Measurements from ENCODE around the gene TMEM145.
"Not testable (repeated sequence)": the region's sequence is repeated elsewhere in the genome, so short reads cannot be mapped to it uniquely, and the experiment has no call there.

Gene TMEM145

GRCh38 chr19:42316223-42317211, 3.4 kb downstream of the TMEM145 start:
- DNase-seq = no peak

DNA sequence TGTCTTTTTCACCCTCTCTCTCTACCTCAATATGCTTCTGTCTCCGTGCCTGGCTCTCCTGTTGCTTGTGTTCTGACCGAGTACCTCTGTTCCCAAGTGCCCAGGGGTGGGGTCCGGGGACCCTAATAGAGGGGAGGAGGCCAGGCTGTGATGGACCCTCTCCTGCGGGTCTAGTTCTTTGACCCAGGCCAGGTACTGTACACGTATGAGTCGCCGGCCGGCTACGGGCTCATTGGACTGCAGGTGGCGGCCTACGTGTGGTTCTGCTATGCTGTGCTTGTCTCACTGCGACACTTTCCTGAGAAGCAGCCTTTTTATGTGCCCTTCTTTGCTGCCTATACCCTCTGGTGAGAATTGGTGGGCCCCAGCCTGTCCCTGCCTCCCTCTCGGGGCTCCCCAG, 4.4 kb downstream of the TMEM145 start:
- DNase-seq = no peak

DNA sequence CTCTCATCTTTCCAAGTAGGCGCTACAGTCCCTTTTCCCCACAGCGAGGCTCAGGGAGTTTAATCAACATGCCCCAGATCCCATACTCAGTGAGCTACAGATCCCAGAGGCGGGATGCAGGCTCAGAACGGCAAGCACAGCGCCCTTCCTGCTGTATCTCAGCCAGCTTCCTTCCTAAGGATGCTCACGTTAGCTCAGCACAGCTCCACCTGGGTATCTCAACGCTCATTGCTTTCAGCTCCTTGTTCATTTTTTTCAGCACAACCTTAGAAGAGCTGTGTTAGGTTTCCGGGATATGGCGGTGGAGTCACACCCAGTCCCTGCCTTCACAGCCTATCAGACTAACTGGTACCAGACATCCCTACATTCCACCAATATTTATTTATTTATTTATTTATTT, 9.2 kb downstream of the TMEM145 start:
- no peak for DNase-seq

GRCh38 chr19:42323473-42323851, 10.4 kb downstream of the TMEM145 start:
- DNase-seq = no peak

DNA sequence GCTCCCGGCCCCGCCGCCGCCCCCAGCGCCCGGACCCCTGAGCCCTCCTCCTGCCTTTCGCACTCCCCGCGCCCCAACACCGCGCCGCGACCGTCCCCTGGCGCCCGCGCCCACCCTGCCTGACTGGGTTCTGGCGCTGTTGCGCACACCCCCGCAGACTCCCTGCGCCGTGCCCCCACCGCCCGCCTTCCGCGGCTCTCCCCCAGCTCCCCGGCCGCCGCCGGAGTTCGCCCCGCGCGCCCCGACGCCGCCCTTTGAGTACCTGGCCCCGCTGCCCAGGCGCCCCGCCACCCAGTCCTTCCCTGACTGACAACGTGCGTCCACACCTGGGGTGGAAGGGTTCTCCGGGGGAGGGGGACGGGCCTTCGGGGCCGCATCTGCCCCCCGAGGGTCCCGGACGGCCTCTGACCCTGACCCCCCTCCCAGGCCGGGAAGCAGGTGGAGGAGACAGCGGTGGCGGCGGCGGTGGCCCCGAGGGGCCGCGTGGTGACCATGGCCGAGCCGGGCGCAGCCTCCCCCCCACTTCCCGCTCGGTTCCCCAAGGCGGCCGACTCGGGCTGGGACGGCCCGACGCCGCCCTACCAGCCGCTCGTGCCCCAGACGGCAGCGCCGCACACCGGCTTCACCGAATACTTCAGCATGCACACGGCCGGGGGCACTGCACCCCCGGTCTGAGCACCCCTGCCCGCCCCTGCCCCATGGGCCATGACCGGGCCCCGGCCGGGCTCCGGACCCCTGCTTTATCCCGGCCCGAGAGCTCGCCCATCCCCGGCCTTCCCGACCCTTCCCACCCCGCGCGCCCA, 10.9 kb downstream of the TMEM145 start:
- no peak for DNase-seq

DNA sequence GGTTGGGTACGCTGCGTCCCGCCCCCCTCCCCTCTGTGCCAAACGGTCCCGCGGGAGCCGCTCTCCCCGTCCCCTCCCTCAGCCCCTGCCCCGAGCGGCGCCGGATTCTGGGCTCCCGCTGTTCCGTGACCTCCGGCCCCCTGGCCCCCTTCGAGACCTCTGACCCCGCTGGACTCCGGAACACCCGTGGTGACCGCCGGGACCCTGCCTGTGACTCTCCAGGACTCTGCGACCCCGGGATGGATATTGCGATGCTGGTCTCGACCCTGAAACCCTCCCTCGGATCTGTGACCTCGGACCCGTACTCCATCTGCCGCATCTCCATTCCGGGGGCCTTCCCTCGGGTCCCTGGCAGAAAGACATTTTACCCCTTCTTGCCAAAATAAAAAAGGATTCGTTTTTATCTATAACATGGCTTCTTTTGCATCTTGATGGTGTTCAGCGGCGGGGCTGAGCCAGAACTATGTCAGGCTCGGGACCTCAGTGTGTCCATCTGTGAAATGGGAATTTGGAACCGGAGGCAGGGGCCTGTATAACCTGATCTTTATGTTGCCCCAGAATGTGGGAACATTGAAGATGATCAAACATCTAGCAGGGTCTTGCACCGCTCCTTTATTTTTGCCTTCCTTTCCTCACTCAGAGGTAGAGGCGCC, 11.7 kb downstream of the TMEM145 start:
- no peak for DNase-seq

GRCh38 chr19:42325308-42325895, 12.3 kb downstream of the TMEM145 start, which contains the start of gene MEGF8:
TSS of gene MEGF8 (plus strand) at chr19:42325635. CDS start at chr19:42326244, 609 bp downstream.
- DNase-seq = peak; percentile 98

- no peak for DNase-seq
Measured at GRCh38 chr19:42325896-42326771, 13.0 kb downstream of the TMEM145 start.

DNA sequence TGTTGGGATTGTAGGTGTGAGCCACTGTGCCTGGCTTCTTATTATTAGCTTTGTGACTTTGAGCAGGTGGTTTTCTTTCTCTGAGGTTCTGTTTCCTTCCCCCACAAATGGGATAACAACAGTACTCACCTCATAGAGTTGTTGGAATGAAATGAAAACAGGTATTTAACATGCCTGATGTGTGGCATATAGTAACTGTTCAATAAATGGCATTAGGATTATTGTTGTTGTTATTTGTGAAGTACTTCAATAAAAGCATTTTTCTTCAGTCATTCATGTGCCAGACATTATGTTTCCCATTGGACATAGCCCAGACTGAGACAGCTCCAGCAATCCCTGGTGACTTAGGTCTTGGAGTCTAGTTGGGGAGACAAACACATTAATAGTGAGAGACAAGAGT, 13.9 kb downstream of the TMEM145 start:
- DNase-seq = no peak

- DNase-seq = no peak
Measured at GRCh38 chr19:42327381-42327780, 14.3 kb downstream of the TMEM145 start.

- no peak for DNase-seq
Measured at GRCh38 chr19:42328106-42328505, 15.0 kb downstream of the TMEM145 start.

GRCh38 chr19:42328854-42329253, 15.7 kb downstream of the TMEM145 start:
- DNase-seq = no peak

DNA sequence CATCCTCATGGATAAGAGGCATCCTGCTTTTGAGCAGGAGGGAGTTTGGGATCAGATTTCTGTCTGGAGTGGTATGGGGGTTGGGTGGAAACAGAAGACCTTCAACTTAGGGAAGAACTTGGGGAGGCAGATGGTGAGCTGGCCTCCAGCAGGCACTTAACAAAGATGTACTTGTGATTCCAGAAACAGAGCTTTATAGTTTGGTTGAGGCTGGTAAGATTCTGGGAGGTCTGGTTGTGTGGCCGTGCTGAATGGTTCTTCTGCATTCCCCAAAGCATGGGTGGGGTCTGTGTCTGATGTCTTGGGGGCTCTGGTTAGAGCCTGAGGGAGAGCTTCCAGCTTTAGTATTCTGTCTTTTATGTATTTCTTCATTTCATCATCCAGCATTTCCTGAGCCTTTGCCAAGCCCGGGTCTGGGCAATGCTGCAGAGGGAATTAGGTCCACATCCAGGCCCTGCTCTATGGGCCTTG, 17.2 kb downstream of the TMEM145 start:
- no peak for DNase-seq

DNA sequence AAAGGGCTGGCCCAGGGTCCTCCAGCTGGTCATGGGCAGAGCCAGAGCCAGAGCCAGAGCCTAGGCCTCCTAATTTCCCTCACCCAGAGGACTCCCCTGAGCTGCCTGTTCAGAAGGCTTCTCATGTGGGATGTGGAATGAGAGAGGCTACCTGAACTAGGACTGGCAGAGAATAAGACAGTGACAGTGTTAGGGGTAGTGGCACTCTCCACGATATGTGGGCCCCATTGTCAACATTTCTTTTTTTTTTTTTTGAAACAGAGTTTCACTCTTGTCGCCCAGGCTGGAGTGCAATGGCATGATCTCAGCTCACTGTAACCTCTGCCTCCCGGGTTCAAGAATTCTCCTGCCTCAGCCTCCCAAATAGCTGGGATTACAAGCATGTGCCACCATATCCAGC, 18.2 kb downstream of the TMEM145 start:
- DNase-seq = not testable (repeated sequence)

- no peak for DNase-seq
Measured at GRCh38 chr19:42332059-42332458, 18.9 kb downstream of the TMEM145 start.

GRCh38 chr19:42333018-42333417, 19.9 kb downstream of the TMEM145 start:
- no peak for DNase-seq

DNA sequence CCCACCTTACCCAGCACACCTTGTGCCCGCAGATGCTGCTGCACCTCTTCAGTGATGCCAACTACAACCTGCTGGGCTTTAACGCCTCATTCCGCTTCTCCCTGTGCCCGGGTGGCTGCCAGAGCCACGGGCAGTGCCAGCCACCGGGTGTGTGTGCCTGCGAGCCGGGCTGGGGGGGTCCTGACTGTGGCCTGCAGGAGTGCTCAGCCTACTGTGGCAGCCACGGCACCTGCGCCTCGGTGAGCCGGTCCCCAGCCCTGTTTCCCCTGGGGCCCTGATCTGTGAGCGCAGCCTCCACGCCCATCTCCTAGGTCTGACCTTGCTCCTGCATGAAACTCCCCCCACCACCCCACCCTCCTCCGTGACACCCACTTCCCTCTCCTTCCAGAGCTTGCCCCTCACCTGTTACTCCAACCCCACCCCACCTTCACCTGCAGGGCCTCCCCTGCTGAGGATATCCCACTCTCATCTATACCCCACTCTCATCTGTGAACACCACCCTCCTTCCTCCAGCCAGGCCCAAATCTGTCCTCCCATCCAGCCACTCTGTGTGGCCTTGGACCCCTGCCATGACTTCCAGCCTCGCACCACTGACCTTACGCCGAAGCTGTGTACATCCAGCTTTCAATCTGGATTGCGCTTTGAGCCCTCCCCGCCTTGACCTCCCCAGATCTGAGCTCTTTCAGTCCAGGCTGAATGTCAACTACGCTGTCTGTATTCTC, 21.0 kb downstream of the TMEM145 start:
- DNase-seq = no peak

DNA sequence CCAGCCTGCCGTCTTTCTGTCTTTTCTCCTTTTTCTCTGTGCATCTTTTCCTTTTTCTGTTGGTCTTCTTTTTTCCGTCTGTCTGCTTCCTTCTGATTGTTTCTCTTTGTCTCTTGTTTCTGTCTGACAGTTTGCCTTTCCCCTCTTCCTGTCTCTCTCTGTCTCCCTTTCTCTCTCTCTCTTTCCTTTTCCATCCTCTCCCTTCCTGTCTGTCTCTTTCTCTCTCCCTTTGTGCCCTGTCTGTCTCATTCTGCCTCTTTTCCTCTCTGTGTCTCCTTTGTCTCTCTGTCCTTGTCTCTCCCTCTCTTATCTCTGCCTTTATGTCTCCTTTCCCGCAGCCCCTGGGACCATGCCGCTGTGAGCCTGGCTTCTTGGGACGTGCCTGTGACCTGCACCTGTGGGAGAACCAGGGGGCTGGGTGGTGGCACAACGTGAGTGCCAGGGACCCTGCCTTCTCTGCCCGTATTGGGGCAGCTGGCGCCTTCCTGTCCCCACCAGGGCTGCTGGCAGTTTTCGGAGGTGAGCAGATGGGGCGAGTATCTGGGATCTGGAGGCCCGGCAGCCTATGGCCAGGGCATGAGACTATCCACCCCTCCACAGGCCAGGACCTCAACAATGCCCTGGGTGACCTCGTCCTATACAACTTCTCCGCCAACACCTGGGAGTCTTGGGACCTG, 21.7 kb downstream of the TMEM145 start:
- no peak for DNase-seq

DNA sequence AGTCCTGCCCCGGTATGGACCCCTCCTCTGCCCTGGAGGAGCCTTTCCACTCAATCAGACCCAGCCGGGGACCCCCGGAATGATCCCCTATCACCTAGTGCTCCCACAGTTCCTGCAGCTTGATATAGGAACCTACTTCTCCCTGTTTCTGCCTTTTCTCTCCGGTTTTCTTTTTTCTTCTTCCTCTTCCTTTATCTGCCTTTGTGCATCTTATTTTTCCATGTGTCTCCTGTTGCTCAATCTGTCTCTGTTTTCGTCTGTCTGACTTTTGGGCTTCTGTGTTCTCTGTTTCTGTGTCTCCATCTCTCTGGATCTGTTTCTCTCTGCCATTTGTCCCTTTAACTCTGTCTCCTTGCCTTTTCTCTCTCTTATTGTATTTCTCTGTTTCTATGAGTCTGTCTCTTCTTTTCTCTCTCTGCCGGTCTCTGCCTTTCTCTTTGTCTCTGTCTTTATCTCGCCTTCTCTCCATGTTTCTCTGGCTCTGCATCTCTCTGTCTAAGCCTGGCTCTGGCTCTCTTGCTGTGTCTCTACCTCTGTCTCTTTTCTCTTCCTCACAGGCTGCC, 22.3 kb downstream of the TMEM145 start:
- no peak for DNase-seq

DNA sequence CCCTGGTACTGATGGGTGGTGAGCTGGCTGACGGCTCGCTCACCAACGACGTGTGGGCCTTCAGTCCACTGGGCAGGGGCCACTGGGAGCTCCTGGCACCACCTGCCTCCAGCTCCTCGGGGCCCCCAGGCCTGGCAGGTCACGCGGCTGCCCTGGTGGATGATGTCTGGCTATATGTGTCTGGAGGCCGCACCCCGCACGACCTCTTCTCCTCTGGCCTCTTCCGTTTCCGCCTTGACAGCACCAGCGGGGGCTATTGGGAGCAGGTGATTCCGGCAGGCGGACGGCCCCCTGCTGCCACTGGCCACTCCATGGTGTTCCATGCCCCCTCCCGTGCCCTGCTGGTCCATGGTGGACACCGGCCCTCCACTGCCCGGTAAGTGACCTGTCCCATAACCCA, 22.9 kb downstream of the TMEM145 start:
- no peak for DNase-seq

All from NCI-H774 (cell line).